Fibroblast of the aortic adventitia (primary cell): ENCODE measurements around the gene MORN1. TPM values are rescaled to one million over a fixed set of nuclear protein-coding genes. Genes with fewer than 3 reads are reported as not detected.

Experiments
- DNase-seq: peaks from one replicate; pipeline ENCODE4 v3.0.0-alpha.2; 2010; ENCODE audit warnings: low read depth
- H3K4me3 ChIP-seq: 2 replicates; pipeline ENCODE4 v1.5.1; 2011; ENCODE audit warnings: low read depth, mild to moderate bottlenecking, control low read depth, low read length, moderate library complexity
- total RNA-seq: library from RNA; depleted of rRNA; stranded (reverse); fragments of >200 nt; gene quantifications from 2 replicates; pipeline ENCODE4 v1.2.3, GENCODE V29; 2012; ENCODE audit warnings: low replicate concordance
- TF ChIP-seq, protein P1 (sequence below): IDR thresholded peaks from 2 replicates; pipeline ENCODE4 v1.5.1; 2011; ENCODE audit warnings: mild to moderate bottlenecking, low read length, control low read depth, inconsistent platforms; ENCODE audit not compliant: insufficient read depth

Gene MORN1
- total RNA-seq, 1 donor, result 11.8 TPM

DNA sequence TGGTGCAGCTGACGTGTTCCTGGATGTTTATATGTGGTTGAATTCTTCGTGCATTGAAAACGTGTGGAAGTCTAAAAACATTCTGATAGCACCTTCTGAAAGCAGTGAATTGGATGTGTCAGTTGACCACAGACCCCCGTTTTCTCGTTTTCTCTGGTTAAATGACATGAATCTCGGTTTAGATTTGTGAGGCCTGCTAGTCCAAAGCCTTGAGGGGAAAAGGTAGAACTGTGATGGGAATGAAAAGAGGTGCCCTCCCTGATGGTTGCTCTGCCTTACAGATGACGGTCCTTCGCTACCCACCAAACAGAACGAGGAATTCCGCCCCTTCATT, 9.2 kb upstream of the MORN1 start:
- H3K4me3 ChIP-seq, result no peak overlapping the region
- TF ChIP-seq, protein P1, sequence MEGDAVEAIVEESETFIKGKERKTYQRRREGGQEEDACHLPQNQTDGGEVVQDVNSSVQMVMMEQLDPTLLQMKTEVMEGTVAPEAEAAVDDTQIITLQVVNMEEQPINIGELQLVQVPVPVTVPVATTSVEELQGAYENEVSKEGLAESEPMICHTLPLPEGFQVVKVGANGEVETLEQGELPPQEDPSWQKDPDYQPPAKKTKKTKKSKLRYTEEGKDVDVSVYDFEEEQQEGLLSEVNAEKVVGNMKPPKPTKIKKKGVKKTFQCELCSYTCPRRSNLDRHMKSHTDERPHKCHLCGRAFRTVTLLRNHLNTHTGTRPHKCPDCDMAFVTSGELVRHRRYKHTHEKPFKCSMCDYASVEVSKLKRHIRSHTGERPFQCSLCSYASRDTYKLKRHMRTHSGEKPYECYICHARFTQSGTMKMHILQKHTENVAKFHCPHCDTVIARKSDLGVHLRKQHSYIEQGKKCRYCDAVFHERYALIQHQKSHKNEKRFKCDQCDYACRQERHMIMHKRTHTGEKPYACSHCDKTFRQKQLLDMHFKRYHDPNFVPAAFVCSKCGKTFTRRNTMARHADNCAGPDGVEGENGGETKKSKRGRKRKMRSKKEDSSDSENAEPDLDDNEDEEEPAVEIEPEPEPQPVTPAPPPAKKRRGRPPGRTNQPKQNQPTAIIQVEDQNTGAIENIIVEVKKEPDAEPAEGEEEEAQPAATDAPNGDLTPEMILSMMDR, result no peak
- no peak for DNase-seq

GRCh38 chr1:2399890-2400575, 8.7 kb upstream of the MORN1 start:
- no peak for DNase-seq
- TF ChIP-seq, protein P1, result no peak
- no peak overlapping the region for H3K4me3 ChIP-seq

GRCh38 chr1:2398871-2399270, 7.5 kb upstream of the MORN1 start:
- TF ChIP-seq, protein P1, result no peak

GRCh38 chr1:2397007-2397679, 5.8 kb upstream of the MORN1 start:
- DNase-seq, result no peak
- TF ChIP-seq, protein P1, result no peak
- H3K4me3 ChIP-seq, result no peak overlapping the region

More at GRCh38 chr1:2398871-2399270, 7.5 kb upstream of the MORN1 start:
- no peak for DNase-seq
- H3K4me3 ChIP-seq, result no peak overlapping the region

DNA sequence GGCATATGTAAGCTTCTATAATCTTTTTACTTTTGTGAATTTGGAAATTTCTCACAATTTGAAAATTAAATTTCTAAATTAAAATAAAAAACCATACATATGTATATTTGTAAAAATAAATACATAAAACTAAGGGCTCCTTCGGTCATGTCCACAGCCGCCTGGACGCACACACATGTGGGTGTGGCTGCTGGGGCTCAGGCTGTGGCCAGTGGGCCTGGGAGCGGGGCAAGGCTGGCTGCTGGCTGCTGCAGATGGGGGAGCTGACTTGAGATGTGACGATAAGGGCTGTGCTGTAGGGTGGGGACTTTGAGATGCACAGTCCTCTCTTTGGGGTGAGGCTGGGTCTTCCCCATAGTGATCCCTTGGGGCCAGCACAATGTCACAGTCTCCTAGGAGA, 5.1 kb upstream of the MORN1 start:
- H3K4me3 ChIP-seq, result no peak overlapping the region
- DNase-seq, result no peak
- TF ChIP-seq, protein P1, result no peak

DNA sequence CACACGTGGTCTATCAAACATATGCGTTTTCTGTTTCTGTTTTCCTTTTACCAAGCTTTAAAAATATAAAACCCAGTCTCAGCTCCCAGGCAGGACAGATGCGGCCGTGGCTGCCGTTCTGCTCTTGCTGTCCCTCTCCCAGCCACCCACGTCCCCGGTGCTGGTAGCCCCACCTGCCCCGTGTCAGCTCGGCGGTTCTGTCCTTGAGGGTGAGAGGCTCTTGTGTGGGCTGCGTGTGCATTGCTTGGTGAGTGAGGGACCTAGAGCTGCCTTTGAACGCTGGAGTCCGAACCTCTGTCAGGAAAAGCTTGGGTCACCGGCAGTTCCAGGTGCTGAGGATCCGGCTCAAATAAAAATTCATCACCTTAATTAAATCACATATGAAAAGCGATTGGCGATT, 4.7 kb upstream of the MORN1 start:
- no peak overlapping the region for H3K4me3 ChIP-seq
- TF ChIP-seq, protein P1, result no peak
- no peak for DNase-seq
